ENCODE data around the gene RNF214. TPM values are rescaled to one million over a fixed set of nuclear protein-coding genes. Genes with fewer than 3 reads are reported as not detected.

RNF214 gene
- total RNA-seq, 1 donor from 2014 or later, result 37.1 TPM

GRCh38 chr11:117309310-117309709, 76.8 kb downstream of the RNF214 start:
- Mint-ChIP-seq H3K4me1 (ENCODE audit: unreplicated experiment) (peaks cover 2% of the 10 kb centered on the region), H3K27ac (ENCODE audit: unreplicated experiment) (no peak overlapping the region), H3K9me3 (ENCODE audit: unreplicated experiment) (no peaks in the 10 kb centered on the region), H3K36me3 (ENCODE audit: low read depth, unreplicated experiment) (no peaks in the 10 kb centered on the region), H3K27me3 (ENCODE audit: unreplicated experiment) (peaks cover 4% of the 10 kb centered on the region), H3K4me3 (ENCODE audit: unreplicated experiment) (no peak overlapping the region)
- no peak for TF ChIP-seq CTCF (IDR thresholded peaks at IDR 0.05; ENCODE audit: unreplicated experiment)
- no peak for DNase-seq (ENCODE audit: low spot score)

GRCh38 chr11:117313091-117313490, 80.6 kb downstream of the RNF214 start:
- no peak overlapping the region for H3K4me3 Mint-ChIP-seq (ENCODE audit: unreplicated experiment)
- no peak for DNase-seq (ENCODE audit: low spot score)
- TF ChIP-seq CTCF (IDR thresholded peaks at IDR 0.05; ENCODE audit: unreplicated experiment), result no peak
- no peaks in the 10 kb centered on the region for H3K9me3 Mint-ChIP-seq (ENCODE audit: unreplicated experiment)
- peaks cover 13% of the 10 kb centered on the region for H3K4me1 Mint-ChIP-seq (ENCODE audit: unreplicated experiment)
- H3K27ac Mint-ChIP-seq (ENCODE audit: unreplicated experiment), result no peak overlapping the region
- peaks cover 6% of the 10 kb centered on the region for H3K27me3 Mint-ChIP-seq (ENCODE audit: unreplicated experiment)
- H3K36me3 Mint-ChIP-seq (ENCODE audit: low read depth, unreplicated experiment), result no peaks in the 10 kb centered on the region

- peaks cover 6% of the 10 kb centered on the region for H3K27me3 Mint-ChIP-seq (ENCODE audit: unreplicated experiment)
- H3K36me3 Mint-ChIP-seq (ENCODE audit: low read depth, unreplicated experiment), result no peaks in the 10 kb centered on the region
- H3K4me1 Mint-ChIP-seq (ENCODE audit: unreplicated experiment), result peaks cover 11% of the 10 kb centered on the region
- no peak for DNase-seq (ENCODE audit: low spot score)
- no peak for TF ChIP-seq CTCF (IDR thresholded peaks at IDR 0.05; ENCODE audit: unreplicated experiment)
- no peaks in the 10 kb centered on the region for H3K9me3 Mint-ChIP-seq (ENCODE audit: unreplicated experiment)
- H3K27ac Mint-ChIP-seq (ENCODE audit: unreplicated experiment), result no peak overlapping the region
- H3K4me3 Mint-ChIP-seq (ENCODE audit: unreplicated experiment), result peak overlapping the region; percentile 85
These were observed 81.6 kb downstream of the RNF214 start for GRCh38 chr11:117313828-117314768.

GRCh38 chr11:117314840-117315239, 82.4 kb downstream of the RNF214 start:
- Mint-ChIP-seq H3K4me1 (ENCODE audit: unreplicated experiment) (peaks cover 11% of the 10 kb centered on the region), H3K4me3 (ENCODE audit: unreplicated experiment) (peak overlapping the region; percentile 85), H3K9me3 (ENCODE audit: unreplicated experiment) (no peaks in the 10 kb centered on the region), H3K27ac (ENCODE audit: unreplicated experiment) (no peak overlapping the region), H3K36me3 (ENCODE audit: low read depth, unreplicated experiment) (no peaks in the 10 kb centered on the region), H3K27me3 (ENCODE audit: unreplicated experiment) (peaks cover 6% of the 10 kb centered on the region)
- TF ChIP-seq CTCF (IDR thresholded peaks at IDR 0.05; ENCODE audit: unreplicated experiment), result no peak
- DNase-seq (ENCODE audit: low spot score), result no peak

Measured in endothelial cell (in vitro differentiated cells).